ENCODE results near the gene ATRNL1. TPM values are rescaled to one million over a fixed set of nuclear protein-coding genes. Genes with fewer than 3 reads are reported as not detected.
"Not testable (repeated sequence)": the region's sequence is repeated elsewhere in the genome, so short reads cannot be mapped to it uniquely, and the experiment has no call there.

ATRNL1 gene
- total RNA-seq, 2 experiments from 2014 or later: not detected

DNA sequence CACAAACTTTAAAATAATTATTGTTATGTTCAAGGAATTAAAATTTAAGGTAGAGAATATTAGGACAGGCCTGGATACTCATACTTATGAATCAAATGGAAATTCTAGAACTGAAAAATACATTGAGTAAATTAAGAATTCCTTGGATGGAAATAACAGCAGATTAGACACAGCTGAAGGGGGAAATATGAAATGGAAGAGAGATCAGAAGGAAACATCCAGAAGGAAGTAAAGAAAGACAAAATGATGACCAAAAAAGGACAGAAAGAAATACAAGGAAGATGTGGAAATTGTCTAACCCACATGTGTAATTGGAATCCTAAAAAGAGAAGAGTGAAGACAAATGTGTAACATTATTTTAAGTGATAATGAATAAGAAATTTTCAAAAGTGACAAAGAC, 128.9 kb downstream of the ATRNL1 start:
- intact Hi-C loops (cut with micrococcal nuclease; ENCODE audit: unreplicated experiment): no loop called here
- TF ChIP-seq, protein P1, sequence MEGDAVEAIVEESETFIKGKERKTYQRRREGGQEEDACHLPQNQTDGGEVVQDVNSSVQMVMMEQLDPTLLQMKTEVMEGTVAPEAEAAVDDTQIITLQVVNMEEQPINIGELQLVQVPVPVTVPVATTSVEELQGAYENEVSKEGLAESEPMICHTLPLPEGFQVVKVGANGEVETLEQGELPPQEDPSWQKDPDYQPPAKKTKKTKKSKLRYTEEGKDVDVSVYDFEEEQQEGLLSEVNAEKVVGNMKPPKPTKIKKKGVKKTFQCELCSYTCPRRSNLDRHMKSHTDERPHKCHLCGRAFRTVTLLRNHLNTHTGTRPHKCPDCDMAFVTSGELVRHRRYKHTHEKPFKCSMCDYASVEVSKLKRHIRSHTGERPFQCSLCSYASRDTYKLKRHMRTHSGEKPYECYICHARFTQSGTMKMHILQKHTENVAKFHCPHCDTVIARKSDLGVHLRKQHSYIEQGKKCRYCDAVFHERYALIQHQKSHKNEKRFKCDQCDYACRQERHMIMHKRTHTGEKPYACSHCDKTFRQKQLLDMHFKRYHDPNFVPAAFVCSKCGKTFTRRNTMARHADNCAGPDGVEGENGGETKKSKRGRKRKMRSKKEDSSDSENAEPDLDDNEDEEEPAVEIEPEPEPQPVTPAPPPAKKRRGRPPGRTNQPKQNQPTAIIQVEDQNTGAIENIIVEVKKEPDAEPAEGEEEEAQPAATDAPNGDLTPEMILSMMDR (conservative IDR thresholded peaks at IDR 0.05; ENCODE audit: low read length): no peak
- no peak for TF ChIP-seq EZH2phosphoT487 (IDR thresholded peaks at IDR 0.05; ENCODE audit: borderline replicate concordance, low read depth, low read length)
- POLR2A ChIA-PET: no interaction called here

DNA sequence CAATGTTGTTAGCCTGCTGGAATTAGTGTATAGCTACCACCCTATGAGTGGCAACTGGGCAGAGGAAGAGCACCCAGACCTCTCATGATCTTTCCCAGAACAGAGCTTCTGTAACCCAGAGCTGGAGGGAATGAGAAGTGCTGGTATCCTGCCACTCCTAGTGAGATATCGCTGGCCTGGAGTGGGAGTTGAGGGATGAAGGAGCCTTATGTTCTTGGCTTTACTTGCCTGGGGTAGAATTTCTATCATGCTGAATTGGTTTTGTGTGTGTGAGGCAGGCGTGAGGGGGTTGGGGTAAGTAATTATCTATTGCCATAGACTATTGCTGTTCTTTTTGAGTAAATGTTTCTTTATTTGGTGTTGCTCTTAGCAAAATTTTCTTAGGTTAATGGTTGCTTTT, 146.6 kb downstream of the ATRNL1 start:
- POLR2A ChIA-PET: no interaction called here
- Histone ChIP-seq H3K36me3 (ENCODE audit: insufficient read depth, low read length) (no peaks in the 10 kb centered on the region), H3K4me2 (ENCODE audit: low read length) (no peak overlapping the region), H3K79me2 (ENCODE audit: insufficient read depth, low read depth, low read length) (no peaks in the 10 kb centered on the region), H4K20me1 (ENCODE audit: insufficient read depth, low read length) (no peaks in the 10 kb centered on the region), H3K4me3 (ENCODE audit: low read depth, low read length, poor library complexity, severe bottlenecking) (no peak overlapping the region), H3K27ac (ENCODE audit: low read depth, low read length, poor library complexity, severe bottlenecking) (no peak overlapping the region), H3K9me3 (ENCODE audit: low read length) (no peaks in the 10 kb centered on the region), H3K9me2 (ENCODE audit: insufficient read depth, low read length) (no peaks in the 10 kb centered on the region), H2AFZ (ENCODE audit: low read length) (no peak overlapping the region), H3K4me1 (ENCODE audit: insufficient read depth, low read length, poor library complexity, severe bottlenecking) (no peaks in the 10 kb centered on the region)
- no peak for TF ChIP-seq EZH2phosphoT487 (IDR thresholded peaks at IDR 0.05; ENCODE audit: borderline replicate concordance, low read depth, low read length)
- TF ChIP-seq, protein P1 (conservative IDR thresholded peaks at IDR 0.05; ENCODE audit: low read length): no peak
- CTCF ChIA-PET (ENCODE audit: unreplicated experiment): no interaction called here
- BruUV-seq (replicated peaks): no TSS peak
- intact Hi-C loops (cut with micrococcal nuclease; ENCODE audit: unreplicated experiment): no loop called here
- DNase-seq (ENCODE audit: low spot score): no peak

More for the DNA sequence above, 128.9 kb downstream of the ATRNL1 start:
- no peaks in the 10 kb centered on the region for H3K9me3 ChIP-seq (ENCODE audit: low read length)
- H3K79me2 ChIP-seq (ENCODE audit: insufficient read depth, low read depth, low read length): no peaks in the 10 kb centered on the region
- H3K4me2 ChIP-seq (ENCODE audit: low read length): no peak overlapping the region
- no peak for DNase-seq (ENCODE audit: low spot score)
- no peak overlapping the region for H2AFZ ChIP-seq (ENCODE audit: low read length)
- no peaks in the 10 kb centered on the region for H3K9me2 ChIP-seq (ENCODE audit: insufficient read depth, low read length)
- BruUV-seq (replicated peaks): no TSS peak
- H3K4me1 ChIP-seq (ENCODE audit: insufficient read depth, low read length, poor library complexity, severe bottlenecking): no peaks in the 10 kb centered on the region
- H3K36me3 ChIP-seq (ENCODE audit: insufficient read depth, low read length): no peaks in the 10 kb centered on the region
- H4K20me1 ChIP-seq (ENCODE audit: insufficient read depth, low read length): no peaks in the 10 kb centered on the region
- no peak overlapping the region for H3K4me3 ChIP-seq (ENCODE audit: low read depth, low read length, poor library complexity, severe bottlenecking)
- H3K27ac ChIP-seq (ENCODE audit: low read depth, low read length, poor library complexity, severe bottlenecking): no peak overlapping the region
- CTCF ChIA-PET (ENCODE audit: unreplicated experiment): no interaction called here

DNA sequence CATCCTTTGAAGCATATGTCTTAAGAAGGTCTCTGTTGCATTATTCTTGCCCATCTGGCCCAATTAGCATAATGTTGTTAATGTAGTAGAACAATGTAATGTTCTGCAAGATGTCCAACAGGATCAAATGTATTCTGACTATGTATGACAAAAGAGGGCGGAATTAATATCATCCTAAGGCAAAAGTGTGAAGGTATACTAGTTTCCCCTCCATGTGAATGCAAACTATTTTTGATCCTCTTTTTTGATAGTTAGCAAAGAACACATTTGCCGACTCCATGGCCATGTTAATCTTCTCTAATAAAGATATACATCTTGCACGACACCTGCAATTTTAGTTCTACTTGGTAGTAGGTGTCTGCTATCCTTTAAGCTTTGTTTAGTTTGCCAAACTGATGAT, 157.6 kb downstream of the ATRNL1 start:
- H3K27ac ChIP-seq (ENCODE audit: low read depth, low read length, poor library complexity, severe bottlenecking): no peak overlapping the region
- H3K79me2 ChIP-seq (ENCODE audit: insufficient read depth, low read depth, low read length): no peaks in the 10 kb centered on the region
- ChIA-PET POLR2A (interaction anchor here (0.6 kb wide), 1 partner anchor 466 kb away, joined by 3 read pairs; no protein-coding TSS in a partner anchor), CTCF (ENCODE audit: unreplicated experiment) (no interaction called here)
- H2AFZ ChIP-seq (ENCODE audit: low read length): no peak overlapping the region
- no peaks in the 10 kb centered on the region for H3K9me3 ChIP-seq (ENCODE audit: low read length)
- no peaks in the 10 kb centered on the region for H3K9me2 ChIP-seq (ENCODE audit: insufficient read depth, low read length)
- no peak for DNase-seq (ENCODE audit: low spot score)
- H3K36me3 ChIP-seq (ENCODE audit: insufficient read depth, low read length): no peaks in the 10 kb centered on the region
- TF ChIP-seq EZH2phosphoT487 (IDR thresholded peaks at IDR 0.05; ENCODE audit: borderline replicate concordance, low read depth, low read length): no peak
- TF ChIP-seq, protein P1 (conservative IDR thresholded peaks at IDR 0.05; ENCODE audit: low read length): no peak
- no peak overlapping the region for H3K4me3 ChIP-seq (ENCODE audit: low read depth, low read length, poor library complexity, severe bottlenecking)
- intact Hi-C loops (cut with micrococcal nuclease; ENCODE audit: unreplicated experiment): no loop called here
- no TSS peak for BruUV-seq (replicated peaks)
- H3K4me2 ChIP-seq (ENCODE audit: low read length): no peak overlapping the region
- no peaks in the 10 kb centered on the region for H4K20me1 ChIP-seq (ENCODE audit: insufficient read depth, low read length)
- no peaks in the 10 kb centered on the region for H3K4me1 ChIP-seq (ENCODE audit: insufficient read depth, low read length, poor library complexity, severe bottlenecking)

DNA sequence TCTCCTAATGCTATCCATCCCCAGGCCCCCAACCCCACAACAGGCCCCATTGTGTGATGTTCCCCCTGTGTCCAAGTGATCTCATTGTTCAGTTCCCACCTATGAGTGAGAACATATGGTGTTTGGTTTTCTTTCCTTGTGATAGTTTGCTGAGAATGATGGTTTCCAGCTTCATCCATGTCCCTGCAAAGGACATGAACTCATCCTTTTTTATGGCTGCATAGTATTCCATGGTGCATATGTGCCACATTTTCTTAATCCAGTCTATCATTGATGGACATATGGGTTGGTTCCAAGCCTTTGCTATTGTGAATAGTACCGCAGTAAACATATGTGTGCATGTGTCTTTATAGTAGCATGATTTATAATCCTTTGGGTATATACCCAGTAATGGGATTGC, 160.6 kb downstream of the ATRNL1 start:
- H3K4me2 ChIP-seq (ENCODE audit: low read length); POLR2A ChIA-PET; H3K36me3 ChIP-seq (ENCODE audit: insufficient read depth, low read length); H3K27ac ChIP-seq (ENCODE audit: low read depth, low read length, poor library complexity, severe bottlenecking); H3K4me3 ChIP-seq (ENCODE audit: low read depth, low read length, poor library complexity, severe bottlenecking); H2AFZ ChIP-seq (ENCODE audit: low read length); BruUV-seq (replicated peaks); H3K9me3 ChIP-seq (ENCODE audit: low read length); H3K9me2 ChIP-seq (ENCODE audit: insufficient read depth, low read length); CTCF ChIA-PET (ENCODE audit: unreplicated experiment); H3K4me1 ChIP-seq (ENCODE audit: insufficient read depth, low read length, poor library complexity, severe bottlenecking); H4K20me1 ChIP-seq (ENCODE audit: insufficient read depth, low read length); H3K79me2 ChIP-seq (ENCODE audit: insufficient read depth, low read depth, low read length); intact Hi-C loops (cut with micrococcal nuclease; ENCODE audit: unreplicated experiment); DNase-seq (ENCODE audit: low spot score): not testable (repeated sequence)
